ENCODE data around the gene TMPO.

GRCh38 chr12:98538031-98538430 lies 22.6 kb downstream of the TMPO start:
- no peak for TF ChIP-seq CTCF (conservative IDR thresholded peaks at IDR 0.05 in 1 of 2, IDR thresholded peaks at IDR 0.05 in 1 of 2; ENCODE audit: extremely low read depth in 1 of 2, insufficient read depth in 1 of 2, low read depth in 1 of 2, low read length in 2 of 2)
- no peak for TF ChIP-seq EZH2 (IDR thresholded peaks at IDR 0.05; ENCODE audit: borderline replicate concordance, low read length)

Measured in mammary epithelial cell (primary cell).